Activated CD4-positive, alpha-beta T cell treated with anti-CD3 and anti-CD28 coated beads, Interleukin-10, Interleukin-2, amounts not matched to agents 100 ng/mL and 50 ng/mL, durations not matched to agents 16 hours and 8 hours (primary cell): ENCODE data around the gene FAM89B.
A peak's percentile ranks its signal among the peaks of the same experiment; 100 is the strongest.

Experiments
- DNase-seq: peaks from one replicate; pipeline ENCODE4 v3.0.0-alpha.2; 2020

The FAM89B gene

GRCh38 chr11:65575568-65576231 is 3.4 kb downstream of the FAM89B start, which contains the start of gene EHBP1L1:
TSS of gene EHBP1L1 (plus strand) at chr11:65576053. CDS start at chr11:65576303, 250 bp downstream.
- peak; percentile 90 for DNase-seq

- no peak for DNase-seq
Measured at GRCh38 chr11:65576232-65576866, 4.0 kb downstream of the FAM89B start.

- peak; percentile 45 for DNase-seq
Measured at GRCh38 chr11:65576867-65577755, 4.8 kb downstream of the FAM89B start.

- no peak for DNase-seq
Measured at GRCh38 chr11:65577756-65578109, 5.4 kb downstream of the FAM89B start.

GRCh38 chr11:65578134-65578533 is 5.8 kb downstream of the FAM89B start:
- DNase-seq: no peak

GRCh38 chr11:65578667-65579066 is 6.3 kb downstream of the FAM89B start:
- DNase-seq: no peak

GRCh38 chr11:65579291-65579690 is 7.0 kb downstream of the FAM89B start:
- no peak for DNase-seq

GRCh38 chr11:65580031-65580692 is 7.8 kb downstream of the FAM89B start:
- DNase-seq: no peak

GRCh38 chr11:65580756-65581155 is 8.4 kb downstream of the FAM89B start:
- DNase-seq: no peak

- no peak for DNase-seq
Measured at GRCh38 chr11:65581928-65582327, 9.6 kb downstream of the FAM89B start.

GRCh38 chr11:65583589-65583988 is 11.3 kb downstream of the FAM89B start:
- DNase-seq: no peak

GRCh38 chr11:65584106-65584505 is 11.8 kb downstream of the FAM89B start:
- DNase-seq: no peak

GRCh38 chr11:65584723-65585171 is 12.4 kb downstream of the FAM89B start:
- no peak for DNase-seq

GRCh38 chr11:65585396-65586246 is 13.3 kb downstream of the FAM89B start:
- DNase-seq: no peak

GRCh38 chr11:65586247-65586630 is 13.9 kb downstream of the FAM89B start:
- DNase-seq: no peak

GRCh38 chr11:65586676-65587075 is 14.3 kb downstream of the FAM89B start:
- no peak for DNase-seq

- DNase-seq: peak; percentile 92
Measured at GRCh38 chr11:65588199-65589054, 16.1 kb downstream of the FAM89B start.

GRCh38 chr11:65589444-65590239 is 17.3 kb downstream of the FAM89B start:
- DNase-seq: peak; percentile 42

GRCh38 chr11:65590240-65590738 is 18.0 kb downstream of the FAM89B start:
- DNase-seq: no peak
